Parathyroid adenoma (tissue), 2 donors: ENCODE data around the gene COMMD6.

Experiments
- H2AFZ ChIP-seq: fragments of 300-600 bp; sonication (generic); one replicate; pipeline ENCODE4 v1.7.0; 2017; ENCODE audit warnings: antibody characterized with exemption, mild to moderate bottlenecking
- H3K27ac ChIP-seq: fragments of 300-600 bp; sonication (generic); one replicate; pipeline ENCODE4 v1.7.0; 2017
- H3K27me3 ChIP-seq: fragments of 300-600 bp; sonication (generic); one replicate; pipeline ENCODE4 v1.7.0; 2017; ENCODE audit warnings: low read length; ENCODE audit not compliant: control insufficient read depth, insufficient read depth
- H3K36me3 ChIP-seq: fragments of 300-600 bp; sonication (generic); one replicate; pipeline ENCODE4 v1.7.0; 2017; ENCODE audit warnings: low read length; ENCODE audit not compliant: control insufficient read depth, insufficient read depth
- H3K4me1 ChIP-seq: fragments of 300-600 bp; sonication (generic); one replicate; pipeline ENCODE4 v1.7.0; 2017; ENCODE audit warnings: control low read depth
- H3K4me2 ChIP-seq: fragments of 300-600 bp; sonication (generic); one replicate; pipeline ENCODE4 v1.7.0; 2017; ENCODE audit warnings: low read length
- H3K4me3 ChIP-seq: fragments of 300-600 bp; sonication (generic); one replicate; pipeline ENCODE4 v1.7.0; 2017; ENCODE audit warnings: low read depth, low read length
- H3K79me2 ChIP-seq: fragments of 300-600 bp; sonication (generic); one replicate; pipeline ENCODE4 v1.7.0; 2017; ENCODE audit warnings: control low read depth
- H3K9ac ChIP-seq: fragments of 300-600 bp; sonication (generic); one replicate; pipeline ENCODE4 v1.7.0; 2017; ENCODE audit warnings: mild to moderate bottlenecking
- H3K9me3 ChIP-seq: fragments of 300-600 bp; sonication (generic); one replicate; pipeline ENCODE4 v1.7.0; 2017; ENCODE audit warnings: low read length; ENCODE audit not compliant: control insufficient read depth
- TF ChIP-seq, protein P1 (sequence below): fragments of 300-600 bp; sonication (generic); IDR thresholded peaks from one replicate; pipeline ENCODE4 v1.7.0; 2017; ENCODE audit warnings: antibody characterized with exemption, mild to moderate bottlenecking
- donor health status: primary hyperparathyroidism.

The COMMD6 gene

DNA sequence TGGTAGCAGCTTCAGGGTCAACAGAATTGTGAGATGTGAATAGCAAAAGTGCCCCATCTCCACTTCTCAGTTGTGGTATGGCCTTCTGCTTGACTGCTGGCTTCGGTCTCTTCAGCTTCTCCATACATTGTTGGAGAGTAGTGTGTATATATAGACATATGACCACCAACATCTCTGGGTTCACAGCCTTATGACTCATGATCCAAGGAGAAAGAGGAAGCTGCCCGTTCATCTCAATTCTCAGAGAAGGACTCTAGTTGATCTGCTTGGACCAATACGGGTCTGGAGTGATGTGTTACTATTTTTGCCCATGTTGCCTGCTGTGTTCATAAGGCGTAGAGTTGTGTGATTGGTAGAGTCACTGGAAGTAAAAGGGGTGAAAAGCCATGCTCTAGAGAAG is 3.6 kb upstream of the COMMD6 start:
- Histone ChIP-seq H3K79me2 (no peaks in the 10 kb centered on the region), H3K4me3 (no peak overlapping the region), H3K4me2 (no peak overlapping the region), H3K9ac (no peak overlapping the region), H3K36me3 (no peaks in the 10 kb centered on the region), H3K27me3 (no peaks in the 10 kb centered on the region), H2AFZ (no peak overlapping the region), H3K27ac (no peak overlapping the region), H3K9me3 (no peaks in the 10 kb centered on the region), H3K4me1 (peaks cover 2% of the 10 kb centered on the region)
- TF ChIP-seq, protein P1, sequence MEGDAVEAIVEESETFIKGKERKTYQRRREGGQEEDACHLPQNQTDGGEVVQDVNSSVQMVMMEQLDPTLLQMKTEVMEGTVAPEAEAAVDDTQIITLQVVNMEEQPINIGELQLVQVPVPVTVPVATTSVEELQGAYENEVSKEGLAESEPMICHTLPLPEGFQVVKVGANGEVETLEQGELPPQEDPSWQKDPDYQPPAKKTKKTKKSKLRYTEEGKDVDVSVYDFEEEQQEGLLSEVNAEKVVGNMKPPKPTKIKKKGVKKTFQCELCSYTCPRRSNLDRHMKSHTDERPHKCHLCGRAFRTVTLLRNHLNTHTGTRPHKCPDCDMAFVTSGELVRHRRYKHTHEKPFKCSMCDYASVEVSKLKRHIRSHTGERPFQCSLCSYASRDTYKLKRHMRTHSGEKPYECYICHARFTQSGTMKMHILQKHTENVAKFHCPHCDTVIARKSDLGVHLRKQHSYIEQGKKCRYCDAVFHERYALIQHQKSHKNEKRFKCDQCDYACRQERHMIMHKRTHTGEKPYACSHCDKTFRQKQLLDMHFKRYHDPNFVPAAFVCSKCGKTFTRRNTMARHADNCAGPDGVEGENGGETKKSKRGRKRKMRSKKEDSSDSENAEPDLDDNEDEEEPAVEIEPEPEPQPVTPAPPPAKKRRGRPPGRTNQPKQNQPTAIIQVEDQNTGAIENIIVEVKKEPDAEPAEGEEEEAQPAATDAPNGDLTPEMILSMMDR: no peak

DNA sequence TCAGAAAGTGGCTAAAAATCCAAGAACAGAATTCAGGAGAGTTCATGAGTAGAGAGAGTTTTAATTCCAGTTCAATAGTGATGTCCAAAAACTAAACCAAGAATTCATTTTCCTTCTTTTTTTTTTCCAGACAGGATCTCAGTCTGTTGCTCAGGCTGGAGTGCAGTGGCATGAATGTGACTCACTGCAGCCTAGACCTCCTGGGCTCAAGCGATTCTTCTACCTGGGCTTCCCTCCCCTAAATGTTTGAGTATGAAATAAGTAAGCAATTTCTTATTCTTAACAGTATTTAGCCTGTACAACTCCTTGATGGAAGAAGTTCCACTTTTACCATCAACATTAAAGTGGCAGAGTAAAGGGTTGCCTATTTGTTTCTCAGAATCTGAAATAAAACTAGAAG is 3.8 kb downstream of the COMMD6 start:
- Histone ChIP-seq H3K27ac (no peak overlapping the region), H3K4me3 (no peak overlapping the region), H3K9me3 (no peaks in the 10 kb centered on the region), H3K9ac (no peak overlapping the region), H3K4me1 (peaks cover 2% of the 10 kb centered on the region), H3K4me2 (no peak overlapping the region), H3K36me3 (no peaks in the 10 kb centered on the region), H3K79me2 (no peaks in the 10 kb centered on the region), H3K27me3 (no peaks in the 10 kb centered on the region), H2AFZ (no peak overlapping the region)
- TF ChIP-seq, protein P1: no peak

DNA sequence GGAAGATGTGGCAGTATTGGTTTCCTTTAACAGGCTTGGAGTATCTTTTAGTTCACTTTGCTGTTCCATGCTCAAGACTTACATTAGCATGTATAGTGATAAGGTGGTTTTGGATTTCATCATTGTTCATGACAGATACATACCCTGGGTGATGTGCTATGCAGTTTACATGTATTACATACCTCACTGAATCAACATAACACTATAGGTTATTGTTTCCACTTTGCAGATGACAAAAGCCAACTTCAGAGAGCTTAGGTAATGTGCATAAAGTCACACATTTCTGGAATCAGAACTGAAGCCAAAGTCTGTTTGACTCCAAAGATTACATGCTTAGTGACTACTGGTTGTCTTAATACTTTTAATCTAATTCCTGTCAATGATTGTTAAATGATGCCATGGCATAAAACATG is 7.1 kb downstream of the COMMD6 start:
- TF ChIP-seq, protein P1: no peak
- no peaks in the 10 kb centered on the region for H3K4me1 ChIP-seq
- H3K4me2 ChIP-seq: no peak overlapping the region
- no peak overlapping the region for H2AFZ ChIP-seq
- no peak overlapping the region for H3K4me3 ChIP-seq
- no peak overlapping the region for H3K27ac ChIP-seq
- no peak overlapping the region for H3K9ac ChIP-seq
- no peaks in the 10 kb centered on the region for H3K9me3 ChIP-seq
- no peaks in the 10 kb centered on the region for H3K36me3 ChIP-seq
- no peaks in the 10 kb centered on the region for H3K27me3 ChIP-seq
- no peaks in the 10 kb centered on the region for H3K79me2 ChIP-seq

DNA sequence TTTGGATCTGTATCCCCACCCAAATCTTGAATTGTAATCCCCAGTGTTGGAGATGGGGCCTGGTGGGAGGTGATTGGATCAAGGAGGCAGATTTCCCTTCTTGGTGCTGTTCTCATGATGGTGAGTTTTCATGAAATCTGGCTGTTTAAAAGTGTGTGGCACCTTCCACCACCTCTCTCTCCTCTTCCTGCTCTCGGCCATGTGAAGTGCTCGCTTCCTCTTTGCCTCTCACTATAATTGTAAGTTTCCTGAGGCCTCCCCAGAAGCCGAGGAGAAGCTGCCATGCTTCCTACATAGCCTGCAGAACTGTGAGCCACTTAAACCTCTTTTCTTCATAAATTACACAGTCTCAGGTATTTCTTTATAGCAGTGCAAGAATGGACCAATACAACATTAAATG is 15.7 kb downstream of the COMMD6 start:
- H3K4me1 ChIP-seq: no peaks in the 10 kb centered on the region
- H3K27ac ChIP-seq: no peak overlapping the region
- no peaks in the 10 kb centered on the region for H3K79me2 ChIP-seq
- no peaks in the 10 kb centered on the region for H3K36me3 ChIP-seq
- no peak overlapping the region for H3K9ac ChIP-seq
- H3K4me2 ChIP-seq: no peak overlapping the region
- H3K9me3 ChIP-seq: no peaks in the 10 kb centered on the region
- TF ChIP-seq, protein P1: no peak
- no peaks in the 10 kb centered on the region for H3K27me3 ChIP-seq
- H3K4me3 ChIP-seq: no peak overlapping the region
- H2AFZ ChIP-seq: no peak overlapping the region

DNA sequence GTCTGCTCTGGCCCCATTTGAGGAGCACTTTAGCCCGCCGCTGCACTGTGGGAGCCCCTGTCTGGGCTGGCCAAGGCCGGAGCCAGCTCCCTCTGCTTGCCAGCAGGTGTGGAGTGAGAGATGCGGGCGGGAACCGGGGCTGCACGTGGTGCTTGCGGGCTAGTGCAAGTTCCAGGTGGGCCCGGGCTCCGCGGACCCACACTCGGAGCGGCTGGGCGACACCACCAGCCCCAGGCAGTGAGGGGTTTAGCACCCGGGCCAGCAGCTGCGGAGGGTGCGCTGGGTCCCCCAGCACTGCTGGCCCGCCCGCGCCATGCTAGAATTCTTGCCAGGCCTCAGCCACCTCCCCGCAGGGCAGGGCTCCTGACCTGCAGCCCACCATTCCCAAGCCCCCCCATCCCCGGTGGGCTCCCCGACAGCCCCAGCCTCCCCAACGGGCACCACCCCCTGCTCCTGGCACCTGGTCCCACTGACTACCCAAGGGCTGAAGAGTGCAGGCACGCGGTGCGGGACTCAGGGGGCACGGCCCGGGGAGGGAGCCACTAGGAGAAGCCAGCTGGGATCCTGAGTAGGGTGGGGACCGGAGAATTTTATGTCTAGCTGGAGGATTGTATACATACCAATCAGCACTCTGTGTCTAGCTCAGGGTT is 19.1 kb downstream of the COMMD6 start:
- Histone ChIP-seq H3K4me1 (no peaks in the 10 kb centered on the region), H3K27me3 (no peaks in the 10 kb centered on the region)

More for the DNA sequence above, 19.1 kb downstream of the COMMD6 start:
- no peaks in the 10 kb centered on the region for H3K36me3 ChIP-seq
- H3K4me2 ChIP-seq: no peak overlapping the region
- no peak overlapping the region for H3K4me3 ChIP-seq
- TF ChIP-seq, protein P1: no peak
- no peaks in the 10 kb centered on the region for H3K9me3 ChIP-seq
- no peak overlapping the region for H3K9ac ChIP-seq
- H3K27ac ChIP-seq: no peak overlapping the region
- H2AFZ ChIP-seq: no peak overlapping the region
- no peaks in the 10 kb centered on the region for H3K79me2 ChIP-seq
